HG02970 (cell line): ENCODE data around the gene CSDE1.
"Not testable (repeated sequence)": the region's sequence is repeated elsewhere in the genome, so short reads cannot be mapped to it uniquely, and the experiment has no call there.

Experiments
- ATAC-seq: cut with Tn5 transposase; IDR thresholded peaks from one replicate; pipeline ENCODE4 v1.9.1; 2021; ENCODE audit warnings: mild to moderate bottlenecking, moderate library complexity, moderate number of reproducible peaks; ENCODE audit not compliant: unreplicated experiment, low FRiP score

The CSDE1 gene

DNA sequence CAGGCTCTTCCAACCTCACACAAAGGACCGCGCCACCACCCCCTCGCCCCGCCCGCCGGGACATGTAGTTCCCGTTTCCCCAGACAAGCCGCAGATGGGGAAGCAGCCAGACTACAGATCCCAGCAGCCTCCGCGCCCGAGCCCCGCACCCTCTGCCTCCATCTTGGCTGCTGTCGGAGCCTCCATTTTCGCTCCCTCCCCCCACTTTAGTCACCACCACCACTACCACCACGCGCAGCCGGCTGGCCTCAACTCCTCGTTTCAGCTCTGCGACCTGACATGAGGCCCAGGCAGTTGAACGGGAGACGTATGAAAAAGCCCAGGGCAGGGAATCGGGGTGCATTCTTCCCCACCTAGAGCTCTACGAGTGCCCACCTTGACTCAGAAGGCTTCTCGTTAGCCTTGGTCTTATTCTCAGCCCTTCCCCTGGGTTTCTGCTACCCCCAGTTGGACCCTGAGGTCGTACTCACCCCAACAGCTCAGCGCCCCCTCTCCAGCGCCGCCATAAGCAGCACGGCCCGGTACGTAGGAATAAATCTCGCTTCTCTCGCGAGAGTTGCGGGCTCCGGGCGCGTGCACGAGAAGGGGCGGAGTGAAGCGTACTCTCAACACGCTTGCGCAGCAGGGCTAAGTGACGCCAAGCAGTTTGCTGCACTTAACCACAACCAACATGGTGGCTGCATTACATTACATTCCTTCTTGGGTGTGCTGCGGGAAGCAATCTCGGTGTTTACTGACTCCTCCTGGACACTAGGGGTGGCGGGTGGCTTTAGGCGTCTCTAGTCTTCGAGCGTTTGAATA is at the start of gene CSDE1:
Gene CSDE1, minus strand, starts transcription at position 530 of the 801 bp plus-strand sequence. CDS start 18,094 bp downstream, outside the sequence.
- peak; percentile 84 for ATAC-seq

DNA sequence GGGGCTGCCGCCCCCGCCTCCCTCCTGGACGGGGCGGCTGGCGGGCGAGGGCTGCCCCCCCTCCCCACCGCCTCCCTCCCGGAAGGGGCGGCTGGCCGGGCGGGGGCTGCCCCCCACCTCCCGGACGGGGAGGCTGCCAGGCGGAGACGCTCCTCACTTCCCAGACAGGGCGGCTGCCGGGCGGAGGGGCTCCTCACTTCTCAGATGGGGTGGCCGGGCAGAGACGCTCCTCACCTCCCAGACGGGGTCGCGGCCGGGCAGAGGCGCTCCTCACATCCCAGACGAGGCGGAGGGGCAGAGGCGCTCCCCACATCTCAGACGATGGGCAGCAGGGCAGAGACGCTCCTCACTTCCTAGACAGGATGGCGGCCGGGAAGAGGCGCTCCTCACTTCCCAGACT is 46.7 kb upstream of the CSDE1 start:
- not testable (repeated sequence) for ATAC-seq

GRCh38 chr1:114803001-114803400 is 45.2 kb upstream of the CSDE1 start:
- no peak for ATAC-seq

DNA sequence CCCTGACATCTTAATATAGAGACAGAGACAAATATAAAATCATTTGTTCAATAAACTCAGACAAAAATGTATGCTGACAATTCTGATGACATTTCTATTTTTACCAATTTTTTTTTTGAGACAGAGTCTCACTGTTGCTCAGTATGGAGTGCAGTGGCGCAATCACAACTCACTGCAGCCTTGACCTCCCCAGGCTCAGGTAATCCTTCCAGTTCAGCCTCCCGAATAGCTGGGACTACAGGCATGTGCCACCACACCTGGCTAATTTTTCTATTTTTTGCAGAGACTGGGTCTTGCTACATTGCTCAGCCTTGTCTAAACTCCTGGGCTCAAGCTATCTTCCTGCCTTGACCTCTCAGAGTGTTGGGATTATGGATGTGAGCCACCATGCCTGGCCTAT is 36.3 kb upstream of the CSDE1 start:
- ATAC-seq, result no peak

GRCh38 chr1:114790581-114790980 is 32.8 kb upstream of the CSDE1 start:
- ATAC-seq, result not testable (repeated sequence)

DNA sequence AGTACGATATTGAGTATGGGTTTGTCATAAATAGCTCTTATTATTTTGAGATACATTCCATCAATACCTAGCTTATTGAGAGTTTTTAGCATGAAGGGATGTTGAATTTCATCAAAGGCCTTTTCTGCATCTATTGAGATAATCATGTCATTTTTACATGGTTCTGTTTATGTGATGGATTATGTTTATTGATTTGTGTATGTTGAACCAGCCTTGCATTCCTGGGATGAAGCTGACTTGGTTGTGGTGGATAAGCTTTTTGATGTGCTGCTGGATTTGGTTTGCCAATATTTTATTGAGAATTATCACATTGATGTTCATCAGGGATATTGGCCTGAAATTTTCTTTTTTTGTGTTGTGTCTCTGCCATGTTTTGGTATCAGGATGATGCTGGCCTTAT is 28.7 kb upstream of the CSDE1 start:
- ATAC-seq, result not testable (repeated sequence)

GRCh38 chr1:114782476-114782875 is 24.7 kb upstream of the CSDE1 start:
- ATAC-seq, result no peak

DNA sequence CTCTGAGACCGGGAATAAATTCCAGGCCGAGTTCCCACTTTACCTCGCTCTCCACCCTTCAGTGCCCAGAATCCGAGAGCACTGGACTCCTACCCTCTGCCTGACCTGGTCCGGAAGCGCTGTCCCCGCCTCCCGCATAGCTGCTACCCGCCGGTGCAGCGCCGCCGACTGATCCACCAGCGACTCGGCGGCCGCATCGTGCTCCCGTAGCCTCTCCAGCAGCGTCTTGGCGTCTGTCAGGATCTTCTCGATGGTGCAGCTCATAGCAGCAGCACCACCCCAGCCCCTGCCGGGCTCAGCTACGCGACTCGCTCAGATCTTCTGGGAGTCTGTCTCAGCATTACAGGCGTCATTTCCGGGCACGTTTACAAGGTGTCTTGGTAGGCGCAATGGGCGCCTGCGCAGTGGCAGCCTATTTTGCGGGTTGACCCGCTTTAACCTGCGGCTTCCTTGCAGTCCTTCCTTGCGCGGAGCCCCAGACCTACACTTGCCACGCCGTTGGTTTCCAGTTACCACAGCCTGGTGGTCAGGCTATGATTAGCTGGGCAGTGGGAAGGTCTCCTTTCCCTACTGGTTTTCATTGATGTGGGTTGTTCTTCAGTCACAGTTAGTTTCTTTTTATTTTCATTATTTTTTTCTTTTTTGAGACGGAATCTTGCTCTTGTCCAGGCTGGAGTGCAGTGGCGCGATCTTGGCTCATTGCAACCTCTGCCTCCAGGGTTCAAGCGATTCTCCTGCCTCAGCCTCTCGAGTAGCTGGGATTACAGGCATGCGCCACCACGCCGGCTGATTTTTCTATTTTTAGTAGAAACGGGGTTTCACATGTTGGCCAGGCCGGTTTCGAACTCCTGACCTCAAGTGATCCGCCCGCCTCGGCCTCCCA is 22.8 kb upstream of the CSDE1 start, which contains the start of gene SIKE1:
Gene SIKE1, minus strand, starts transcription at position 342 of the 883 bp plus-strand sequence. Its CDS starts 78 bp downstream, at position 264.
- peak; percentile 99 for ATAC-seq

DNA sequence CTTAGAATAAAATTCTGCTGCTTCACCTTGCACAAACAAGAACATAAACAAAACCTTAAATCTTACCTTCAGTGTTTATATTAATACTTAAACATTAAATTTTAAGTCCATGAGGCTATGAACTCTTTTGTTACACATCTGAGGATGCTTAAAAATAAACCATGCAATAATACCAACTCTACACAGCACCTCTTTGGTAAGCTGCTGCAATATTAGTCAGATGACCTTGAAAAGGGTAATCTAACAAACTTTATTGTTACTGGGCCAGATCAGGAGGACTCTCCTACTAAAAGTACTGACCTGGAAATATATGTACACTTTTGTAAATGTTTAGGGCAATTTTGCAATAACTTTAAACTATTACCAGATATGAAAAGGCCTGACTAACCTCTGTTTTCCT is 21.9 kb upstream of the CSDE1 start:
- ATAC-seq, result no peak

GRCh38 chr1:114776726-114777125 is 18.9 kb upstream of the CSDE1 start:
- ATAC-seq, result not testable (repeated sequence)

- no peak for ATAC-seq
Measured at GRCh38 chr1:114771992-114772391, 14.2 kb upstream of the CSDE1 start.

DNA sequence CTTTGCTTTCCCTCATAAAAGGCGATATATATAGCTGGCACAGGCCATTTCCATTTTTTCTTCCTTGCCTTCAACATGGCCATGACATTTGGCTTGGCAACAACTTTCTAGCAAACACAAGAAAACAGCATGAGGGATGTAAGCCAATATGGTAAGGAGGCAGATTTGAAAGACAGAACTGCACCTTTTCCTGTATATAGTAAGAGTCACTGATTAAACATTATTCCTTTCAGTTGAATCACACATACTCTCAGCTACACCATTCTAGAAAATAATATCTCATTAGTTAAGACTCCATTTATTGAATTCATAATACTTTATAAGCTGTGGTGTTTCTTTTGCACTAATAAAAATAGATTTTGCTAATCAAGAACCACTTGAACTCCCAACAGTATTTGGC is 13.2 kb upstream of the CSDE1 start:
- ATAC-seq, result no peak

DNA sequence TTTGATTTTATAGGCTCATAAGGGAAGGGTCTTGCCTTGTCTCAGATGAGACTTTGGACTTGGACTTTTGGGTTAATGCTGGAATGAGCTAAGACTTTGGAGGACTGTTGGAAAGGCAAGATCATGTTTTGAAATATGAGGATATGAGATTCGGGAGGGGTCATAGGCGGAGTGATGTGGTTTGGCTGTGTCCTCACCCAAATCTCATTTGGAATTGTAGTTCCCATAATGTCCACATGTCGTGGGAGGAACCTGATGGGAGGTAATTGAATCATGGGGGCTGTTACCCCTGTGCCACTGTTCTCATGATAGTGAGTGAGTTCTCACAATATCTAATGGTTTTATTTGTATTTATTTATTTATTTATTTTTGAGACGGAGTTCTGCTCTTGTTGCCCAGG is 6.9 kb upstream of the CSDE1 start:
- ATAC-seq, result no peak

- no peak for ATAC-seq
Measured at GRCh38 chr1:114758256-114758832, 560 bp upstream of the CSDE1 start.

DNA sequence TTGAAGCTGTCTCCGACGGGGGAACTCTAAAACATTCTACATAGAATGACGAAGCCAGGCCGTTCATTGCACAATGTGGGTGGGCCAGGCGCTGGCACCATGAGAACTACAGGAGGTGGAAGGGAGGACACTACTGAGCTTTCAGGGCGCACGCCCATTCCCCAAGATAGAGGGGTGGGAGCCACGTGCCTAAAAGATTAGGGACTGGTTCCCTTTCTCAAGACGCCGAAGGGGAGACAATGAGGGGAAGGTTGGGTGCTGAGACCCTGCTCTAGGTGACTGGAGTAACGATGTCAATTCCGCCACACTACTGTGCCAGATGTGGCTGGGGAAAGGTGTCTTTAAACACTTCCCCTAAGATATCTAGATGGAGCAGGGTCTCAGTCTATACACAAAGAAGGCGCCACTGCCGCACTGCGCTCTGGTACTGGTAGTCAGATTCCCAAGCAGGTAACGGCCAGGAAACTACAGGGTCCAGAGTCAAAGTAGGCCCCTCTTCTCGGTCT is 782 bp downstream of the CSDE1 start:
- no peak for ATAC-seq

DNA sequence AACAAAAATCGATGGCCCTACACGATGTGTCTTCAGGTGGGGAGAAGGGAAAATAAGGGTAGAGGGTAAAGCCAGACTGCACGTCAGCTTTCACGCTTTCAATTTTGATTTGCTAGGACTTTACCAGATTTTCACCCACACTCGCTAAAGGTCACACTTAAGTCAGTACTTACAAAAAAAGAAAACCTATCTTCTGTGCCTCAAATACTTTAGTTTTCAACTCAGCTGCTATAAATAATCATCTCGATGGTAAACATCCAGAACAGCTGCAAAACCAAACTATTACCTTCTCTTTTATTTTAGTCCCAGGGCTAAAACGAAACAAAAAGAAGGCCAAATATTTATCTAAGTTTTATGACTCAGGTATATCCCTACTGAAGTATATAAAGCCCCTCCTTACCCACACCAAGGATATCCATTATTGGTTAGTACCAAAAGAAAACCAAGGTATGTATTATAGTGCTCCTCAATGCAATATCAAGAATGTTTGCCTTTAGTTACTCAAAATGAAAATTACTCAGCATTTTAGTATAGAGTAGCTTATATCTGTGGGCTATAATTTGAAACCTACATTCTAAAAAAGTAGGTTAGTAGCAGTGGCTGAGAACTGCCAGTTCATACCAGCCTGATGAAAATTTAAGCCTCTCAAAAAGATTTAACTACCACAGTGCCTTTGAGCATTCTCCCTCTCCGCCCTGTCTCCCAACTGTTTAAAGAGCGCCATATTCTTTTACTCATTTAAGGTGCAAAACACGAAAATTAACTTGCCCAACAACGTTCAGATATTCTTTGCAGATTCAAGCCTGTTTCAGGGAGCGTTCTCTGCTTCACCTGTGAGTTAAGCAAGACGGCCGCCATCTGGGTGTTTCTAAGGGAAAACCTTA is 1.5 kb downstream of the CSDE1 start:
- ATAC-seq, result no peak

DNA sequence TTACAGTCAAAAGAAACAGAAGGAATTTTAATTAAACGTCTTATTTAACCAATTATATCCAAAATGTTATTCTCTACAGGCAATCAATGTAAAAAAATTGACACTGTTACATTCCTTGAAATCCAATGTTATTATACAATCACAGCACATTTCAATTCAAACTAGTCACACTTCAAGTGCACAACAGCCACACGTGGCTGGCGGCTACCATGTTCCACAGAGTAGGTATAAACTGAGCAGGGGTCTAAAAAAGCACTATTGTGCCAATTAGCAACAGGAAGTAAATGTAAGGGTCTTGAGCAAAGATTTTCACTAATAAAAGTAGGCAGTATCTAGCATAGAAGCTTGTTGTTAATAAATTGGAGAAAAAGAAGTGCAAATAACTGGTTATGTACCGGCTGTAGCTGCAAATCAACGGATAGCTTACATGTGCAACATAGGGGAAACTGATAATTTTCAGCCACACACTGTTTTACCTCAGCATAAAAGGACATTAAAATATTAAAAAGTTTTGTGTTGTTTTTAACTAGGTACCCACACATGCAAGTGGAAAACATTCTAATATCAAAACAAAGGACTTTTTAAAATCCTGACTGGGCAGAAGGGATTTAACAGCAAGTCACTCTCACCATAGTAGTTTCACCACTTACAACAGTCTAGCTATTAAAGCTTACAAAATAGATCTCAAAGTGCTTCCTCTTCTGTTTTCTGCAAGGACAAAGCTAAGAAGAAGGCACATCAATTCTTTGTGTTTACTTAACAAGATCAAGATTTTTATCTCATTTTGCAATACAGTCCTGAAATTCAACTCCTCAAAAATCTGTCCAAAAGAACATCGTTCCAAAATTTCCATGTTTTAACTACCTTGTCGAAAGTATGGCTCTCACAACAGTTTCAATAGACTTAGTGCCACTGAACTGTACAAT is 2.5 kb downstream of the CSDE1 start:
- no peak for ATAC-seq

DNA sequence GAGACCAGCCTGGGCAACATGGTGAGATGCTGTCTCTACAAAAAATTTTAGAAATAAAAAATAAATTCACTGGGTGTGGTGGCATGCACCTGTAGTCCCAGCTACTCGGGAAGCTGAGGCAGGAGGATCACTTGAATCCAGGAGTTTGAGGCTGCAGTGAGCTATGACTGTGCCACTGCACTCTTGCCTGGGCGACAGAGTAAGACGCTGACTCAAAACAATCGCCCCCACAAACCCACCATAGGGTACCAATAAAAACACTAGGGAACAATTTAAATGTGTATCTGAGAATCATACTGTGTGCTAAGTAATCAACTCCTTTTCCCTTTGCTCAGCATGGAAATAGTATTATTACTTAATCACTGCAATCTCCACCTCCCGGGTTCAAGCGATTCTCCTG is 4.1 kb downstream of the CSDE1 start:
- ATAC-seq, result not testable (repeated sequence)

DNA sequence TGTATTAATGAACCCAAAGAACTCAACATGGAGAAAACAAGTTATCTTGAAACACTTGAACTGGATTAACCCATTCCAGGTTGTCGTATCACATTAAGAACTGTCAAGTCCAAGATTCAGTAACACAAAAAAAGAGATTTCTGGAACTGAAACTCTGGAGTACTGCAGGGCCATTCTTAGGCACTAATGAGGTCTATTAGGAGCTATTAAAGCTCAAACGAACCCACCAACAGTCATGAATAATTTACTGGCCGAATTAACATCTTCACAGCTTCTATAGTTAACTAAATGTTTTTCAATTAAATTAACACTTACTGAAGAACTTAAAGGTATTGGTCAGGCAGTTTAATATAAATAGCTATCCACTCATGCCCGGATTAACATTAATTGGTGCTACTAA is 4.6 kb downstream of the CSDE1 start:
- ATAC-seq, result no peak
